Activated CD4-positive, alpha-beta T cell treated with anti-CD3 and anti-CD28 coated beads for 1 hour (primary cell): ENCODE measurements around the gene PLGLB1.
"Not testable (repeated sequence)": the region's sequence is repeated elsewhere in the genome, so short reads cannot be mapped to it uniquely, and the experiment has no call there.

ENCODE experiments used
- DNase-seq: peaks from one replicate; pipeline ENCODE4 v3.0.0-alpha.2; 2020

PLGLB1 gene

GRCh38 chr2:87021744-87022143 is at the start of gene PLGLB1:
PLGLB1 (minus strand) TSS chr2:87021844; CDS start chr2:87021783, 61 bp downstream.
- not testable (repeated sequence) for DNase-seq

DNA sequence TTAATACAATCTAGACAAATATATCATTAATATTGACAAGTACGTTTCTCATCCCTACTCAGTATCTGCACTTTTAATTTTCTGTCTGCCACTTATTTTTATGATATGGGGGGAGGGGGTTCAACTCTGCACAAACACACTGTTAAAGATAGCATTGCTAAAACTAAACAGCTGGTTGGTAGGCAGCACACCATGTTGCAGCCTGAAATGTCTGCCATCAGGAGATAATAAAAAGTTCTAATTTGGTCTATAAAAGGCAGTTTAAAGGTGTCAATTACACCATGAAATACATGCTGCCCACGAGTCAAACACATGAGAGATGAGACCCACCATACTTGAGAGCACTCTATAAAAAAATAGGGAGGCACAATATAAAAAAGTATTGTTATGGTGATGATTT is 42.7 kb upstream of the PLGLB1 start:
- not testable (repeated sequence) for DNase-seq

DNA sequence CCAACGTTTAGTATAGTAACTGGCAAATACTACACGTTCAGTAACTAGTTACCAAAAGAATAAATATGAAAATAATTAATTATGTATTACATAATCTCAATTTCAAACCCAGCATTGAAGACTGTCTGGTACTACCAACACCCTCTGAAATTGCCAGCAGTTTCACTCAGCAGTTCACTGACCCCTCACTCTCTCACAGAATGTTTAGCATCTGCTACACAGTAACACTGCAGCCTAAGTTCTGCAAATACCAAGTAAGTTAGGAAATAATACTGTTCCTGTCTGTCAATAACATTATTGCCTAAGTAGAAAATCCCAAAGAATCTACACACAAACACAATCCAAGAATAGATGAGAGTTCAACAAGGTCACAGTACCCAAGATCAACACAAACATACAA is 41.8 kb upstream of the PLGLB1 start:
- not testable (repeated sequence) for DNase-seq

- not testable (repeated sequence) for DNase-seq
Observed at GRCh38 chr2:87061519-87061918, 39.9 kb upstream of the PLGLB1 start.

DNA sequence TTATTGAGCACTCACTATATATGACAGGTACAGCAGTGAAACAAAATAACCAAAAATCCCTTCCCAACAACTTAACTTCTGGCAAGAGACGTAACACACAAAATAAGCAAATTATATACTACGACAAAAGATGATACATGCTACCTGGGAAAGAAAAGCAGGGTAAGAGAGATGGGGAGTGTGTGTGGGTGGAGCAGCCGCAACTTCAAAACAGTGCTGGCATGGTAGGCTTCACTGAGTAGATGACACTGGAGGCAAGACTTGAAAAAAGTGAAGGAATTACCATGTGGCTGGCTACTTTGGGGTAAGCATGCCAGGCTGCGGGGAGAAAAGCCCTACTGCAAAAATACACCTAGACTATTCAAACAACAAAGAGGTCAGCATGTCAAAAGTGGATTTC is 36.0 kb upstream of the PLGLB1 start:
- not testable (repeated sequence) for DNase-seq

- not testable (repeated sequence) for DNase-seq
Observed at GRCh38 chr2:87056843-87057242, 35.2 kb upstream of the PLGLB1 start.

DNA sequence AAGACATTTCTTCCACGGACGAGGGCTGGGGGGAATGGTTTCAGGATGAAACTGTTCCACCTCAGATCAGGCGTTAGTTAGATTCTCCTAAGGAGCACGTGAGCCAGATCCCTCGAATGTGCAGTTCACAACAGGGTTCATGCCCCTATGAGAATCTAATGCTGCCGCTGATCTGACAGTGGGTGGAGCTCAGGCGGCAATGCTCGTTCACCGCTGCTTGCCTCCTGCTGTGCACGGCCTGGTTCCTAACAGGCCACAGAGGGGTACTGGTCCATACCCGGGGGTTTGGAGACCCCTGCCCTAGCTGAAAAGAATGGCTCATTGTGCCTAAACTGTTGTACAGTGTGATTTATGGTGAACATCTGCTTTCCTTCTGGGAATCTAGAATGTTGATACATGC is 34.8 kb upstream of the PLGLB1 start:
- DNase-seq: not testable (repeated sequence)

- not testable (repeated sequence) for DNase-seq
Observed at GRCh38 chr2:87054375-87054774, 32.7 kb upstream of the PLGLB1 start.

DNA sequence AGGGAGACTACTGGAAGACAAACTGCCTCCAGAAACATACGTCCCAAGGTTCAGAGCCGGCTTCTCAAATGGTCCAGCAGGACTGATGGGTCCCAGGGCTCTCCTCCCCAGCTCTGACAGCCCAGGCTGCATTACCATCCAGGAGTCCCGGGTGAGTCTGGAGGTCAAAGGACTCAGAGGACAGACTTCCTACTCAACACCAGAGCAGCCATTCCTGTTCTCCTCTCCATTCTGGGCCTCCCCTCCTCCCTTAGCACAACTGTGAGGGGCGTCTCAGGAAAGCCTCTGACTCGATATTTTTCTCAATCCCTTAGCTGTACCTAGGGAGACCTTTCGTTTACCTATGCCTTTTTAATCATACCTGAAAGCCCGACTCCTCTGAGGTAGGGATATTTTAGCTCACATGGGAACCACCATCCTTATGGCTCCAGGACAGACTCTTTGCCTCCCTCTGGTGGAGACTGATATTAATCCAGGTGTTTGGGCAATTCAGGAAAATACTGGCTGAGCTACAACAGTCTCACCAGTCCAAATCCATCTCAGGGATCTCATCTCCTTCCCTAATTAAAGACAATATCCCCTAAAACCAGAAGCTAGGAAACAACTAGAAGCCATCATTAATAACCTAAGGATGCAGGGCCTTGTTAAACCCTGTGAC is 19.8 kb upstream of the PLGLB1 start:
- not testable (repeated sequence) for DNase-seq

- DNase-seq: not testable (repeated sequence)
Observed at GRCh38 chr2:87028607-87029006, 7.0 kb upstream of the PLGLB1 start.

DNA sequence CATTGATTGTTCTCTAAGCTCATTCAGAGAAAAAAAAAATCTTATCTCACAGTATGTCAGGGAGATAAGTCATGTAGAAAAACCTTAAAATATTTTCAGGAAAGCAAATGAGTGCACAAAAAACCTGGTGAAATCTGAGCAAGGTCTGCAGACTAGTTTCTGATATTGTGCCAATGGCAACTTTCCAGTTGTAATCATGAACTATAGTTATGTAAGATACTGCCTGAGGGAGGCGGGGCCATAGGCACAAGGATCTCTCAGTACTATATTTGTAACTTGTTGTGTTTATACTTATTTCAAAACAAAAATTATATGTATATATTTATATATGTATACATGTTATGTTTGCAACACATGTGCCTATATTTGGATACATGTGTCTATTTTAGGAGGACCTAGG is 5.2 kb upstream of the PLGLB1 start:
- DNase-seq: not testable (repeated sequence)

DNA sequence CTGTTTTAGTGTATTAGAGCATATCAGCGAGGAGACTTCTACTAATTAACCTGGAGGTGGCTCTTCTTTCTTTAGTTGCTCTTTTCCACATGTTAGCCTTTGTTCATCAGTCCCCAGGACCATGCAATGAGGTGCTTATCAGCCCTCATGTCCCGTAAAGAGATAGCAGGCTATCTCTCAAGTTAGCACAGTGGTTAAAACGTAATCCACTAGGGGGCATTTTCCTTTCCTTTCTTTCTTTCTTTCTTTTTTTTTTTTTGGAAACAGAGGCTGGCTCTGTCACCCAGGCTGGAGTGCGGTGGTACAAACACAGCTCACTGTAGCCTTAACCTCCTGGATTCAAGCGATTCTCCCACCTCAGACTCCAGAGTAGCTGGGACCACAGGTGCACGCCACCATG is 4.3 kb upstream of the PLGLB1 start:
- DNase-seq: not testable (repeated sequence)

DNA sequence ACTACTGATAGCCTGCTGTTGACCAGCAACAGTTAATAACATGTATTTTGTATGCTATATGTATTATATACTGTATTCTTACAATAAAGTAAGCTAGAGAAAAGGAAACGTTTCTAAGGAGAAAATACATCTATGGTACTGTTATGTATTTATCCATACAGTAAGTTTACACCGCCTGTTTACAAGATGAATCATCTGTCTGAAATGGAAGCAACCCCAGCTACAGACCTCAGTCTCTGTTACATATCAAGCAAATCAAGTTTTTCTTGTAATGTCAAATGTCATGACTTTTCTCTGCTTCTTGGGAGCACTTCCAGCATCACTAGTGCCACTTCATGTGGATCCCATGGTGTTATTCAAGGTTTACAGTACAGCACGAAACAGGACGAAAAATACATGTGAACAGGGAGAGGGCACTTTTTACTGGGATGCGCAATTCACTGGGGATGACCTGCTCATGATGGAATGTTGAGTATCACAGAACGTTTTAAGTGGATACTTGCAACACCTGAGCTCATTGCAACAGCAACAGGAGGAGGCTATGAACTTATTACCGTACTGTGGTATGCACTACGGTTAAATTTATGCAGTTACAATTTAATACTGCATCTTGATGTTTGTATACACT is 2.5 kb upstream of the PLGLB1 start:
- DNase-seq: not testable (repeated sequence)

DNA sequence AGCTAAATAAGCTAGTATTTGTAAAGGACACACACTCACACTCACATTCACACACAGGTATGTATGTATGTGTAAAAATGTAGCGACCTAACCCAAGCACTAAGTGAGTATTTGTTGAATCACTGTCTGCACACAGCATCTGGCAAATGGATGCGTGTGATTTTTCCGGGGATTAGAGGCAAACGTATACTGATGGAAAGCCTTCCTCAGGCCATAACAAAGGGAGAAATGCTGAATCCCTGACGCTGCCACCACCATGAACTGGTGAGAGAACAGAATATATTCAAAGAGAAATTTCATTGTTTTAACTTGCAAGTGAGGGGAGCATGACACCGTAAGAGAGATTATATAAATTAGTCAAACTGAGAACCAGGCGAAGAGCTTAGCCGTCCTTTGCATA is 601 bp downstream of the PLGLB1 start:
- DNase-seq: not testable (repeated sequence)

DNA sequence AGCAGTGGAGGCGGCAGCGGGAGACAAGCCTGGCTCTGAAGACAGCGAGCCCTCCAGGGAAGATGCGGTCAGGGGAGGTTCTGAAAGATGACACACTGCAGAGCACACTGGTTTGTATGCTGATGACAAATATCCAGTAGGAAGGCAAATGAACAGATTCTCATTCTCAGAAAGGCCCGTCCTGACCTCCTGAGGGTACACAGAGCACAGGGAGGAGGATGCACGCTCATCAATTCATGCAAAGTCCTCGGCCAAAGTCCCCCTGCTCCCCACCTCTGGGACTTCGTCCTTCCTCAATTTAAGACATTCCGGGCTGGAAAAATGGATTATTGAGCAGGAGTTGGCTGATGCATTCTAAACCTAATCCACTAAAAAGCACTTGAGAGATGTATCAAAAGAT is 2.6 kb downstream of the PLGLB1 start:
- DNase-seq: not testable (repeated sequence)

- not testable (repeated sequence) for DNase-seq
Observed at GRCh38 chr2:87014489-87015169, 7.0 kb downstream of the PLGLB1 start.

- not testable (repeated sequence) for DNase-seq
Observed at GRCh38 chr2:87004398-87004797, 17.2 kb downstream of the PLGLB1 start.
